T-cell (primary cell): ENCODE results near the gene RTN4R. TPM values are rescaled to one million over a fixed set of nuclear protein-coding genes. Genes with fewer than 3 reads are reported as not detected.
"Not testable (repeated sequence)": the region's sequence is repeated elsewhere in the genome, so short reads cannot be mapped to it uniquely, and the experiment has no call there.

ENCODE experiments used
- ATAC-seq, 4 experiments: fragments of 200-7000 bp in 3 of 4; fragments of 150-1000 bp in 1 of 4; cut with Tn5 transposase; replicated peaks in 1 of 4; 1 replicate in 3 of 4; 2 replicates in 1 of 4; pipeline ENCODE4 v1.10.0; 2021; ENCODE audit warnings: moderate library complexity in 3 of 4, mild to moderate bottlenecking in 2 of 4, moderate number of reproducible peaks in 1 of 4
- CTCF ChIA-PET, 2 donors: fragments of 300-600 bp; sonication (Branson Sonifier 250); formaldehyde crosslinking; loops; one replicate each; lab custom pipeline; 2022; ENCODE audit warnings: antibody characterized with exemption in 2 of 2; lab: Charles Lee
- POLR2A ChIA-PET, 2 donors: fragments of 300-600 bp; sonication (Branson Sonifier 250); formaldehyde crosslinking; loops; one replicate each; lab custom pipeline; 2022; ENCODE audit warnings: antibody characterized with exemption in 2 of 2; lab: Charles Lee
- DNase-seq, 35 experiments: peaks; one replicate each; pipeline versions ENCODE4 v3.0.0 to v3.0.0-alpha.2; 2013 to 2023
- H3K27ac ChIP-seq: one replicate; pipeline ENCODE4 v1.5.1; 2013; ENCODE audit warnings: low read length
- H3K27me3 ChIP-seq, 2 experiments: replicated peaks in 1 of 2; 1 replicate in 1 of 2; 2 replicates in 1 of 2; pipeline versions ENCODE4 v1.6.1 to v1.7.0; 2013; ENCODE audit warnings: low read length in 1 of 2, mixed read lengths in 1 of 2; ENCODE audit not compliant: control insufficient read depth in 2 of 2, insufficient read depth in 2 of 2; ENCODE audit errors: extremely low read depth in 1 of 2
- H3K36me3 ChIP-seq, 2 donors: 1 replicate in 1 of 2; 2 replicates in 1 of 2; pipeline versions ENCODE4 v1.6.1 to v1.7.0; 2013; ENCODE audit warnings: low read length in 1 of 2; ENCODE audit not compliant: control insufficient read depth in 2 of 2, insufficient read depth in 1 of 2; ENCODE audit errors: extremely low read depth in 1 of 2
- H3K4me1 ChIP-seq, 2 experiments: 1 replicate in 1 of 2; 2 replicates in 1 of 2; pipeline versions ENCODE4 v1.6.1 to v1.7.0; 2013; ENCODE audit warnings: low read length in 2 of 2, mixed read lengths in 1 of 2; ENCODE audit not compliant: insufficient read depth in 2 of 2, control insufficient read depth in 1 of 2; ENCODE audit errors: extremely low read depth in 1 of 2
- H3K4me3 ChIP-seq, 2 donors: 1 replicate in 1 of 2; 2 replicates in 1 of 2; pipeline versions ENCODE4 v1.5.1 to v1.7.0; 2013; ENCODE audit warnings: mild to moderate bottlenecking in 2 of 2, low read length in 1 of 2, moderate library complexity in 1 of 2; ENCODE audit not compliant: control insufficient read depth in 1 of 2; ENCODE audit errors: extremely low read depth in 1 of 2
- H3K9me3 ChIP-seq: 2 replicates; pipeline ENCODE4 v1.7.0; 2013
- H3K27ac Mint-ChIP-seq, 2 donors: one replicate each; pipeline ENCODE4 v1.8.0; 2020 to 2021; ENCODE audit warnings: mild to moderate bottlenecking in 2 of 2, mixed read lengths in 2 of 2
- H3K27me3 Mint-ChIP-seq, 2 donors: one replicate each; pipeline ENCODE4 v1.8.0; 2021 to 2022; ENCODE audit warnings: mixed read lengths in 2 of 2
- H3K36me3 Mint-ChIP-seq: one replicate; pipeline ENCODE4 v1.8.0; 2021; ENCODE audit warnings: mixed read lengths
- H3K4me1 Mint-ChIP-seq, 3 donors: one replicate each; pipeline ENCODE4 v1.8.0; 2020 to 2022; ENCODE audit warnings: mixed read lengths in 3 of 3, mild to moderate bottlenecking in 1 of 3
- H3K4me3 Mint-ChIP-seq, 3 donors: one replicate each; pipeline ENCODE4 v1.8.0; 2020 to 2022; ENCODE audit warnings: mild to moderate bottlenecking in 3 of 3, mixed read lengths in 3 of 3, moderate library complexity in 3 of 3
- H3K9me3 Mint-ChIP-seq, 3 donors: one replicate each; pipeline ENCODE4 v1.8.0; 2020 to 2022; ENCODE audit warnings: mixed read lengths in 3 of 3
- WGBS: methylation state at CpG from one replicate; pipeline ENCODE4 v1.1.5; 2013; ENCODE audit warnings: missing lambda C conversion rate; ENCODE audit not compliant: insufficient coverage; 5-methylcytosine and 5-hydroxymethylcytosine counted together
- total RNA-seq, 35 experiments: library from RNA in 6 of 35; stranded (reverse) in 6 of 35; fragments of 120-200 nt in 1 of 35; gene quantifications; one replicate each; pipeline versions ENCODE4 v1.2.1 to v1.2.4 and lab custom pipeline; 2013 to 2026

Gene RTN4R
- total RNA-seq, 5 donors from 2014 or later (not counting 1 experiment from before 2014, with no cell fraction given) = 0.33 to 4.1 (median 2.5) TPM

DNA sequence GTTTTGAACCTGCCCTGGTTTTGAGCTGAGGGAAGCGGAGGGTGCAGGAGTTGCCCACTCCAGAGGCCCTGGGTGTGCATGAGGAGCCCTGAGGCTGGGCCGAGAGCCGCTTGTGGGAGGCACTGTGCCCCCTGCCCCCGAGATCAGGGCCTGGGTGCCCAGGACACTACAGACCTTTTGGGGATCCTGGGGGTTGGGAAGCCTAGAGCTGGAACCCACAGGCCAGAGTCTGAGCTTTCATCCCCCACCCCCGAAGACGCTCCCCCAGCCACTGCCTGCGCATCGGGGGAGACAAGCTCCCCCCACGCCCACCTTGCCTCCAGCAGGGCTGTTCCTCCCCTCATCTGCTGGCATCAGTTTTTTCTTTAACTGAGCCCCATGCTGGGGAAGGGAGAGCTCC lies 13.4 kb upstream of the RTN4R start:
- ATAC-seq, DNase-seq, POLR2A ChIA-PET, H3K36me3 Mint-ChIP-seq, CTCF ChIA-PET, H3K9me3 Mint-ChIP-seq, H3K4me1 Mint-ChIP-seq, H3K27me3 Mint-ChIP-seq, H3K4me1 ChIP-seq, H3K36me3 ChIP-seq, H3K4me3 ChIP-seq, H3K9me3 ChIP-seq, H3K27ac Mint-ChIP-seq, H3K4me3 Mint-ChIP-seq, H3K27ac ChIP-seq: not testable (repeated sequence)
- 69% methylated on average over 3 of the region's 9 CpGs for WGBS
- H3K27me3 ChIP-seq = peaks cover 0 to 13% of the 10 kb centered on the region in 2 experiments

DNA sequence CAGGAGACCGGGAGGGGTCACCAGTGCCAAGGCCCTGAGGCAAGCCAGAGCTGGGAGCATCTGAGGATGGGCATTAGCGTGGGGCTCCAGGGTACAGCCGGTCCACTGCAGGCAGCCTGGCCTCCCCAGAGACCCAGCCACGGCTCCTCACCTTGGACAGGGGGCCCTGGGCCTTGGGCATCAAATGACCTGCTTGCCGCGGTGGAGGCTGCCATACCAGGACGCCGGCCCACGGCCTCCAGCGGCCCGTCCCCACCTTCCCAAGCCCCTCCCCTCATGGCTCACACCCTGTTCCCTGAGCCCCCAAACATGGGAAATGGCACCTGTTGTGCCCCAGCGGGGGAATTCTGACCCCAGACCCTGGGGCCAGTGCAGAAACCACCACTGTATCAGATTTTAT lies 12.7 kb upstream of the RTN4R start:
- no peak overlapping the region for H3K4me3 Mint-ChIP-seq
- H3K27ac Mint-ChIP-seq = no peak overlapping the region
- H3K36me3 ChIP-seq = no peaks in the 10 kb centered on the region
- peaks cover 0 to 2% of the 10 kb centered on the region in 2 donors for H3K27me3 Mint-ChIP-seq
- H3K9me3 Mint-ChIP-seq = no peaks in the 10 kb centered on the region
- ATAC-seq (no peak), DNase-seq (no peak)
- no peak overlapping the region for H3K4me3 ChIP-seq
- peaks cover 0 to 11% of the 10 kb centered on the region in 2 experiments for H3K27me3 ChIP-seq
- no peaks in the 10 kb centered on the region for H3K36me3 Mint-ChIP-seq
- H3K27ac ChIP-seq = no peak overlapping the region
- H3K4me1 ChIP-seq = no peaks in the 10 kb centered on the region
- no peaks in the 10 kb centered on the region for H3K9me3 ChIP-seq
- ChIA-PET POLR2A (no interaction called here), CTCF (no interaction called here)
- H3K4me1 Mint-ChIP-seq = peaks cover 0 to 1% (median 0%) of the 10 kb centered on the region in 3 donors
- 100% methylated on average over 1 of the region's 12 CpGs for WGBS

DNA sequence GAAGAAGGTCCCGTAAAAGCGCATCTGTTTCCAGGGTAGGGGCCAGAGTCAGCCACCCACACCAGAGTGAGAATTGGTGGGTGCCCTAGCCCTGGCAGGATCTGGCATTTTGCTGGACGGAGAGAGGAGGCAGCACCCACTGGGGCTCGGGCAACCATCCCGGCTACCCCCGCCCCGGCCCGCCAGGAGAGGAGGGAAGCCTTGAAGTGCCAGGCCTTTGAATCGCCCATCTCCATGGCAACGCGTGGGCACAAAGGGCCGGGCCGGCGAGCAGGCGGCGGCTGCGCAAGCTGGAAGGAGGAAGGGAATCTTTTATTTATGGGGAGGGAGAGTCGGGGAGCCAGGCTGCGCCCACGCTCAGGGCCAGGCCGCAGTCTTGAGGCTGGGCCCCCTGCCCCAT lies 12.0 kb upstream of the RTN4R start:
- POLR2A ChIA-PET = not testable (repeated sequence)

DNA sequence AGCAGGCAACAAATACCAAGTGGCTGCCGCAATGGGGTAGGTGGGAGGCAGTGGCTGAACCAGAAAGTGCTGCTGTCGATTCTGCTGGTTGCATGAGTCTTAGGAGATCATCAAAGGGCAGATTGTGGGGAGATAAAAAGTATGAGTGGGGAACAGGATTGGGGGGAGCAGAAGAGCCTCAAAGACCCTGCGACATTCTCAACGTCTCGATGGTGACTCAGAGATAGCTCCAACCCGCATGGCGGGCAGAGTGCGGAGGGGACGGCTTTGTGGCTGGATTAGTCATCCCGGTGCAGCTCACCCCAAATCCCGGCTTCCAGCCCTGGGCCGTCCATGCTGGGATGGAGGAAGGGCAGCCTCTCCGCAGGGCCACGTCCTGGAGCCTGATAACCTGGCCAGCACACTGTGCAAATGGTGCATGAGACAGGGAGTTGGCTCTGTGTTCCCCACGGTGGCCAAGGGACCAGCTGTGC lies 11.6 kb upstream of the RTN4R start:
- no peak for ATAC-seq
- peaks cover 0 to 2% of the 10 kb centered on the region in 2 donors for H3K27me3 Mint-ChIP-seq

More for the DNA sequence above, 12.0 kb upstream of the RTN4R start:
- H3K36me3 ChIP-seq, H3K4me3 ChIP-seq, H3K36me3 Mint-ChIP-seq, H3K27me3 Mint-ChIP-seq, H3K9me3 ChIP-seq, H3K27ac Mint-ChIP-seq, H3K4me3 Mint-ChIP-seq, H3K9me3 Mint-ChIP-seq, DNase-seq, ATAC-seq, H3K27ac ChIP-seq, H3K4me1 Mint-ChIP-seq, CTCF ChIA-PET, H3K27me3 ChIP-seq, H3K4me1 ChIP-seq: not testable (repeated sequence)
- WGBS = 38% methylated on average over 2 of the region's 21 CpGs

DNA sequence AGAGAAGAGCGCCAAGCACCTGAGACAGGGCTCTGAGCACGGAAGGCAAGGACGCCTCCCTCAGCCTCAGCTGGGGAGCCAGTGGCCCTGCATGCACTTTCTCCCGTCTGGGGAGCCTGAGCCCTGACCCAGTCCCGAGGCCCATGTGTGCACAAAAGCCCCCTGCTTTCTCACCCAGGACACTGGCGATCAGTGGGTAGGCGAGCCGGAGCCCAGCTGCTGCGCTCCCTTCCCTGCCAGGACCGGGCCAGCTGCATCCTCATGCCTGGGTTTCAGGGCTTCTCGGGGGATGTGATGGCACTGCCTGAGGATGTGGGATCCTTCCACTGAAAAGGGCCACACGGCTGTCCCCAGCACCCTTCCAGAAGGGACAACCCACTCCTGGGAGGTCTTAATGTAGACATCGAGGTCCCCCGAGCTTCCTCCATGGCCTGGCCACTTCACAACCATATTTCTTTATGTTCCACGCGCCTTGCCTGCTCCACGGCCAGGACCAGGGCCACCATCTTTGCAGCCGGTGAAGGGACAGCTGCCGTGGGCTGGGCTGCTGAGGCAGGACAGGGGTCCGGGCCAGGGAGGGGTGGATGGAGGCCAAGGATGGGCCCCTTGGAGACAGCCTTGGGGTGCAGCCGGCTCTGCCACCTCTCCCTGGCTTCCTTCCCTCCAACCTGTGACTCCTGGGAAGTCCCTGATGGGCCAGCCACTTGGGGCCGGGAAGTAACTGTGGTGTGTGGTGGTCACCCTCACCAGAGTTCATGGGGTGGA lies 10.8 kb upstream of the RTN4R start:
- H3K4me3 ChIP-seq, ATAC-seq, H3K36me3 ChIP-seq, H3K9me3 Mint-ChIP-seq, H3K27ac Mint-ChIP-seq, H3K4me1 Mint-ChIP-seq, DNase-seq, H3K27ac ChIP-seq, H3K27me3 ChIP-seq, H3K9me3 ChIP-seq, POLR2A ChIA-PET, H3K27me3 Mint-ChIP-seq, CTCF ChIA-PET, H3K4me3 Mint-ChIP-seq, H3K4me1 ChIP-seq, H3K36me3 Mint-ChIP-seq: not testable (repeated sequence)
- 100% methylated on average over 3 of the region's 22 CpGs for WGBS

More for the DNA sequence above, 11.6 kb upstream of the RTN4R start:
- Histone ChIP-seq H3K4me1 (no peaks in the 10 kb centered on the region), H3K4me3 (no peak overlapping the region), H3K27me3 (peaks cover 0 to 7% of the 10 kb centered on the region in 2 experiments), H3K9me3 (no peaks in the 10 kb centered on the region), H3K27ac (no peak overlapping the region), H3K36me3 (no peaks in the 10 kb centered on the region)
- Mint-ChIP-seq H3K4me1 (peaks cover 0 to 1% (median 0%) of the 10 kb centered on the region in 3 donors), H3K4me3 (no peak overlapping the region), H3K36me3 (no peaks in the 10 kb centered on the region), H3K9me3 (no peaks in the 10 kb centered on the region), H3K27ac (no peak overlapping the region)
- ChIA-PET POLR2A (no interaction called here), CTCF (no interaction called here)
- 27% methylated on average over 15 of the region's 15 CpGs for WGBS
- no peak for DNase-seq

DNA sequence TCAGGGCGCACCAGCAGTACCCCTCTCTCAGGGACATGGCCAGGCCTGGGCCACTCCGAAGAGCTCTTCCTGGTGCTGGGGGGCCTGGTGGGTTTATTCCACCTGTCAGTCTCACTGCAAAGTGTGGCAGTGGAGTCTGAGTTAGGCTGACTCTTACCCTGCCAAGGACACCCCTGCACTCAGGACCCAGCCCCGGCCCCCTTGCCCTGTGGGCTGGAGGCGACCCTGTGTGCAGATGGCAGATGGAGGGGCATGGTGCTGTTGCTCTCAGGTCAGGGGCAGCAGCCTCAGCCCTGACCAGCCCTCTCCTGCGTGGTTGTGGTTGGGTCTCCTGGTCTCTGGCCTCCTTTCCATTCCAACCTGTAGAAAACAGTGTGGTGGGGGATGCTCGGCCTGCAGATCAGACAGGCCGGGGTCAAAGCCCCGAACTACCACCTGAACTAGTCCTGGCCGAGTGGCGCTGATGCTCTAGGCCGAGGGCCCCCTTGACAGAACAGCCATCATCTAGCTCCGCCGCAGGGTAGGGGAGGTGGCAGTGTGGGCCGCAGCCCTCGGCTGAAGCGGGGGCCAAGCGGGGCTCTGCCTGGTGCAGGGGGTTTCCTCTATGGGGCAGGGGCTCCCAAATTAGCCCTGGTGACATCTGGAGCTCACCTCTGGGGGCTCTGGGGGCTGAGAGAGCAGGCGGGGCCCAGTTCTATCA lies 10.0 kb upstream of the RTN4R start:
- ATAC-seq, H3K4me3 ChIP-seq, H3K27me3 Mint-ChIP-seq, H3K4me1 Mint-ChIP-seq, H3K27me3 ChIP-seq, POLR2A ChIA-PET, H3K4me3 Mint-ChIP-seq, H3K4me1 ChIP-seq, H3K27ac Mint-ChIP-seq, H3K36me3 Mint-ChIP-seq, H3K27ac ChIP-seq, DNase-seq, H3K9me3 Mint-ChIP-seq, H3K9me3 ChIP-seq, H3K36me3 ChIP-seq, CTCF ChIA-PET: not testable (repeated sequence)
- WGBS = 64% methylated on average over 5 of the region's 18 CpGs
